Kidney (tissue), 14 donors: Measurements from ENCODE around the gene SLC41A2. TPM values are rescaled to one million over a fixed set of nuclear protein-coding genes. Genes with fewer than 3 reads are reported as not detected.
"Not testable (repeated sequence)": the region's sequence is repeated elsewhere in the genome, so short reads cannot be mapped to it uniquely, and the experiment has no call there.

Source experiments
- DNase-seq, 5 donors: peaks; one replicate each; pipeline ENCODE4 v3.0.0-alpha.2; 2013 to 2020
- FAIRE-seq: peaks from 2 replicates; lab custom pipeline; 2012; peaks lifted over from hg19 to GRCh38; lab: Jason Lieb, UNC
- H3K27ac ChIP-seq, 2 donors: one replicate each; pipeline ENCODE4 v1.7.0; 2013; ENCODE audit warnings: low read depth in 2 of 2, low read length in 2 of 2, inconsistent platforms in 1 of 2
- H3K27me3 ChIP-seq: one replicate; pipeline ENCODE4 v1.7.1; 2013; ENCODE audit warnings: low read length, inconsistent platforms; ENCODE audit not compliant: control insufficient read depth, insufficient read depth
- H3K36me3 ChIP-seq, 3 donors: one replicate each; pipeline versions ENCODE4 v1.7.0 to v1.7.1; 2013; ENCODE audit warnings: low read length in 3 of 3, control low read depth in 1 of 3, inconsistent platforms in 1 of 3; ENCODE audit not compliant: insufficient read depth in 3 of 3, control insufficient read depth in 2 of 3
- H3K4me1 ChIP-seq, 3 donors: one replicate each; pipeline versions ENCODE4 v1.7.0 to v1.7.1; 2013; ENCODE audit warnings: low read length in 3 of 3, inconsistent platforms in 1 of 3, low read depth in 1 of 3; ENCODE audit not compliant: control insufficient read depth in 2 of 3, insufficient read depth in 2 of 3
- H3K4me3 ChIP-seq, 3 donors: one replicate each; pipeline versions ENCODE4 v1.7.0 to v1.8.1; 2013; ENCODE audit warnings: low read length in 3 of 3, control low read depth in 1 of 3, inconsistent platforms in 1 of 3
- H3K9ac ChIP-seq, 3 donors: one replicate each; pipeline versions ENCODE4 v1.7.0 to v1.7.1; 2013; ENCODE audit warnings: low read length in 3 of 3, control low read depth in 1 of 3, inconsistent platforms in 1 of 3
- H3K9me3 ChIP-seq, 3 donors: one replicate each; pipeline versions ENCODE4 v1.7.0 to v1.7.1; 2013; ENCODE audit warnings: low read length in 3 of 3, control low read depth in 1 of 3, inconsistent platforms in 1 of 3; ENCODE audit not compliant: control insufficient read depth in 2 of 3, insufficient read depth in 1 of 3
- intact Hi-C: fragments of 100-400 bp; cut with DNase I; formaldehyde crosslinking; loops from one replicate; pipeline ENCODE4 v1.11.1; 2022
- polyA plus RNA-seq: library from polyadenylated mRNA; stranded (reverse); fragments of 350-450 nt; fragmentation: Illumina TruSeq; extraction: RNeasy Lipid Tissue Mini Kit (QIAGEN cat#74804); gene quantifications from one replicate; pipeline ENCODE4 v1.2.3, GENCODE V29; 2014; ENCODE audit warnings: low read depth, low replicate concordance; ENCODE audit not compliant: insufficient read depth
- total RNA-seq: library from RNA; stranded (reverse); fragmentation: NEBNext Ultra II Directional; extraction: Animal tissue kit (Norgen Biotek cat#: 25700); gene quantifications from one replicate; pipeline ENCODE4 v1.2.1, GENCODE V29; 2021
- TF ChIP-seq, protein P1 (sequence below): IDR thresholded peaks from 3 replicates; pipeline ENCODE4 v1.5.1; 2012; ENCODE audit warnings: mild to moderate bottlenecking, moderate library complexity, borderline replicate concordance; ENCODE audit not compliant: insufficient read depth; ENCODE audit errors: extremely low read depth
- donor health status: control.
- donor health status: control.
- donor health status: control.
- donor health status: control.
- donor health status: control.
- donor health status: DM: yes; HTN: yes; CAD: no.
- donor health status: Normal renal cell carcinoma (clear cell type).

Gene SLC41A2
- total and polyA plus RNA-seq, 2 donors from 2014 or later: 3.2 to 27.6 TPM

DNA sequence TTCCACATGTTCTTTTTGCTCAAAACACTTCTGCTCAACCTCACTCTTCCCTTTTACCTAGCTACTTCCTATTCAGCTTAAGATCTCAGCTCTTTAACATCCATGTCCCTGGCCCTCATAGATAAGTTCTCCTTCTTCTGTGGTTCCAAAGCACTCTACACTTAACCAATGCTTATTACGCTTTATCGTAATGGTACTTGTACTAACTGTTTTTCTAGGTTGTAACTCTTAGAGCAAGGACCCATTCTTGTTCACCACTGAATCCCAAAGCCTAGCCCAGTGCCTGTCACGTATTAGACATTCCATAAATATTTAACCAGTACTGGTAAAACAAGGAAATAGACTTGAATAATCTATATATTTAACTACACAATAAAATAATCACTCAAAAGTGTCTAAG is 5.3 kb downstream of the SLC41A2 start:
- FAIRE-seq (no peak), DNase-seq (peak in 1 of 5 donors; percentile 26)
- Histone ChIP-seq H3K27ac (no peak overlapping the region), H3K4me3 (no peak overlapping the region), H3K4me1 (peaks cover 0 to 2% (median 0%) of the 10 kb centered on the region in 3 donors), H3K9me3 (no peaks in the 10 kb centered on the region), H3K36me3 (no peaks in the 10 kb centered on the region), H3K27me3 (no peaks in the 10 kb centered on the region), H3K9ac (no peak overlapping the region)
- intact Hi-C loops: no loop called here
- TF ChIP-seq, protein P1, sequence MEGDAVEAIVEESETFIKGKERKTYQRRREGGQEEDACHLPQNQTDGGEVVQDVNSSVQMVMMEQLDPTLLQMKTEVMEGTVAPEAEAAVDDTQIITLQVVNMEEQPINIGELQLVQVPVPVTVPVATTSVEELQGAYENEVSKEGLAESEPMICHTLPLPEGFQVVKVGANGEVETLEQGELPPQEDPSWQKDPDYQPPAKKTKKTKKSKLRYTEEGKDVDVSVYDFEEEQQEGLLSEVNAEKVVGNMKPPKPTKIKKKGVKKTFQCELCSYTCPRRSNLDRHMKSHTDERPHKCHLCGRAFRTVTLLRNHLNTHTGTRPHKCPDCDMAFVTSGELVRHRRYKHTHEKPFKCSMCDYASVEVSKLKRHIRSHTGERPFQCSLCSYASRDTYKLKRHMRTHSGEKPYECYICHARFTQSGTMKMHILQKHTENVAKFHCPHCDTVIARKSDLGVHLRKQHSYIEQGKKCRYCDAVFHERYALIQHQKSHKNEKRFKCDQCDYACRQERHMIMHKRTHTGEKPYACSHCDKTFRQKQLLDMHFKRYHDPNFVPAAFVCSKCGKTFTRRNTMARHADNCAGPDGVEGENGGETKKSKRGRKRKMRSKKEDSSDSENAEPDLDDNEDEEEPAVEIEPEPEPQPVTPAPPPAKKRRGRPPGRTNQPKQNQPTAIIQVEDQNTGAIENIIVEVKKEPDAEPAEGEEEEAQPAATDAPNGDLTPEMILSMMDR: no peak

DNA sequence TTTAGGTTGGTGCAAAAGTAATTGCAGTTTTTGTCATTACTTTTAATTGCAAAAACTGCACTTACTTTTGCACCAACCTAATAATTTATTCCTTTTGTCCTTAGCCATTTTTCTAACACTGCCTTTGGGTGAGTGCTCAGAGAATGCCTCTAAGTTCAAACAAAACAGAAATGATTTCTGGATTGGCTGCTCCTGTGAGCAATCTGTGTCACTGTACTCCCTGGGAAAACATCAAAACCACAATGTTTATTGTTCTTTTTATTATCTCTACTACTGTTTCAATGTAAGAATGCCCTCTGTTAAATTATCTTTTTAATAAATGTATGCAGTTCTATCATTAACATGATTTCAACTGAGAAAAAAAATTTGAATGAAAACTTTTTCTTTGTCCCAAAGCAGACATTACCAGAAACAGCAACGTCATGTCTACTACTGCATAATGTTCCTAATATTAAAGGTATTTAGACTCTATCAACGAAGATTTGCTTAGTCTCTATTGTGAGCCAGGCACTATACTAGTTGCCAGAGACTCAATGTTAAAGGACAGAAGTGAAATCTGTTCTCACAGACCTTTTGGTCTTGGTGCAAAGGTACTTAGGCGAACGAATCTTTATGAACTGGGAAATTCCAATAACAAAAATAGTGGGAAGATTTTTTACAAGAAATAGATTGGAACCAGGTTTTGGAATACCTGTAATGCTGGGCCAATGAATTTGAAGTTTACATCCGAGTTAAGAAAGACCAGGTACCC is 6.2 kb downstream of the SLC41A2 start:
- H3K4me1 ChIP-seq: peaks cover 0 to 2% (median 0%) of the 10 kb centered on the region in 3 donors
- no peak for FAIRE-seq

DNA sequence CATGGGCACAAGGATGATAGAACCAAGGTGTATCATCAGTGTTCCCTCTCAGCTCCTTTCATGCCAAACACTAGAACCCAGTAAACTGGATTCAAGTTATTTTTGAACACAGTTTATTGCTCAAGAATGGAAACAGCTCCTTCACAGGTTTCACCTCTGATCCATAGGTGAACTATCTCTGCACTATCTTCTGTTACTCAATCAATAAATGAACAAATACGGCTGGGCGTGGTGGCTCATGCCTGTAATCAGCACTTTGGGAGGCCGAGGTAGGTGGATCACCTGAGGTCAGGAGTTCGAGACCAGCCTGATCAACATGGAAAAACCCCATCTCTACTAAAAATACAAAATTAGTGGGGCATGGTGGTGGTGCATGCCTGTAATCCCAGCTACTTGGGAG is 9.4 kb downstream of the SLC41A2 start:
- H3K27me3 ChIP-seq, H3K4me1 ChIP-seq, H3K9me3 ChIP-seq, FAIRE-seq, H3K27ac ChIP-seq, H3K9ac ChIP-seq, H3K4me3 ChIP-seq, DNase-seq, H3K36me3 ChIP-seq, intact Hi-C loops: not testable (repeated sequence)

More for the DNA sequence above, 6.2 kb downstream of the SLC41A2 start:
- Histone ChIP-seq H3K9me3 (no peaks in the 10 kb centered on the region), H3K4me3 (no peak overlapping the region), H3K27me3 (no peaks in the 10 kb centered on the region), H3K9ac (no peak overlapping the region), H3K36me3 (no peaks in the 10 kb centered on the region), H3K27ac (no peak overlapping the region)
- no peak for DNase-seq
- intact Hi-C loops: no loop called here
- TF ChIP-seq, protein P1: no peak

DNA sequence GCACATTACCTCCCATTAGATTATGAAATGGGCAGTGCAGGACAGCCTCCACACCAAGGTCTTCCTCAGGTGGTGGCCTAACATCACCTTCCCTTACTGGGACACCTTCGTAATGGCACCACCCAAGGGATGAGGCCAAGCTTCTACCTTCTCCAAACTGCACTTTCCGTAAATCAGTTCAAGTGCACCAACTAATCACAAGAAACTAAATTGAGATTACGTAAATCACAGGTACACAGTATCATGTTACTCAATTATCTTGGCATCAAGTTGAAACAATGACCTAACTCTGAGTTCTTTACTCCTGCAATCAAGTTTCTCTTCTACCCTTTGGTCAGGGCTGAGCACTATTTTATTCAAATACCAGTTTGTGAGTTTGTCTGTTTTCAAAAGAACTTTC is 13.8 kb downstream of the SLC41A2 start:
- Histone ChIP-seq H3K9ac (no peak overlapping the region), H3K27ac (no peak overlapping the region), H3K9me3 (no peaks in the 10 kb centered on the region), H3K36me3 (no peaks in the 10 kb centered on the region), H3K27me3 (no peaks in the 10 kb centered on the region), H3K4me3 (no peak overlapping the region), H3K4me1 (no peaks in the 10 kb centered on the region)
- FAIRE-seq (no peak), DNase-seq (no peak)
- TF ChIP-seq, protein P1: no peak
- intact Hi-C loops: no loop called here

DNA sequence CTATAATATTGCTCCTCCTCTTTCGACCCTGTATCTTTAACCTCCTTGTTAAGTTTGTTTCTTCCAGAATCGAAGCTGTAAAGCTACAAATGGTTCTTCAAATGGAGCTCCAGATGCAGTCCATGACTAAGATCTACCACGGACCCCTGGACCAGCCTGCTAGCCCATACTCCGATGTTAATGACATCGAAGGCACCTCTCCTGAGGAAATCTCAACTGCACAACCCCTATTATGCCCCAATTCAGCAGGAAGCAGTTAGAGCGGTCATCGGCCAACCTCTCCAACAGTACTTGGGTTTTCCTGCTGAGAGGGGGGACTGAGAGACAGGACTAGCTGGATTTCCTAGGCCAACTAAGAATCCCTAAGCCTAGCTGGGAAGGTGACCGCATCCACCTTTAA is 14.7 kb downstream of the SLC41A2 start:
- H3K4me1 ChIP-seq, H3K27ac ChIP-seq, H3K9ac ChIP-seq, H3K27me3 ChIP-seq, DNase-seq, H3K9me3 ChIP-seq, H3K4me3 ChIP-seq, FAIRE-seq, H3K36me3 ChIP-seq, intact Hi-C loops: not testable (repeated sequence)
